Eye (tissue), 1 donor: ENCODE data around the gene CCL2.

Experiments used
- DNase-seq: peaks from one replicate; pipeline ENCODE4 v3.0.0-alpha.2; 2015

The CCL2 gene

GRCh38 chr17:34275881-34276280 lies 20.8 kb downstream of the CCL2 start:
- DNase-seq: peak; percentile 45

DNA sequence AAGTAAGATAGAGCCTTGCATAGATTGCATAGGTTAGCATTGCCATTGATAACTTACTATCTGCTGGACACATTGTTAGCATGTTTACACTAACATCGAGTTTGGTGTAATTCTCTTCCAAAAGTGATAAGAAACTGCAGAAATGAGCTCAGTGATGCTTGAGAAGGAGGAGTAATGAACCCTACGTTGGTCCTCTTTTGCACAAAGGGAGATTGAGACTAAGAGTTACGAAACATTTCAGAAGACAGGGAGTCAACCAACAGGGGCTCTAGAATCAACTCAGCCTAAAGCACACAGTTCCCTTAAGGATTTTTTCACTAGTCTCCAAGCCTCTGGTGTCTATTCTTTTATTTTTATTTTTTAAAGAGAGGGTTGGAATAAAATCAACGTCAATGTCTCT lies 21.7 kb downstream of the CCL2 start:
- no peak for DNase-seq

- DNase-seq: no peak
These were observed 28.5 kb downstream of the CCL2 start for GRCh38 chr17:34283571-34283970.

- DNase-seq: no peak
These were observed 30.3 kb downstream of the CCL2 start, which contains the start of gene CCL11 for GRCh38 chr17:34285286-34285792. TSS of gene CCL11 (plus strand) at chr17:34285742. CDS start at chr17:34285809, 67 bp downstream.

GRCh38 chr17:34287875-34288274 lies 32.8 kb downstream of the CCL2 start:
- no peak for DNase-seq

DNA sequence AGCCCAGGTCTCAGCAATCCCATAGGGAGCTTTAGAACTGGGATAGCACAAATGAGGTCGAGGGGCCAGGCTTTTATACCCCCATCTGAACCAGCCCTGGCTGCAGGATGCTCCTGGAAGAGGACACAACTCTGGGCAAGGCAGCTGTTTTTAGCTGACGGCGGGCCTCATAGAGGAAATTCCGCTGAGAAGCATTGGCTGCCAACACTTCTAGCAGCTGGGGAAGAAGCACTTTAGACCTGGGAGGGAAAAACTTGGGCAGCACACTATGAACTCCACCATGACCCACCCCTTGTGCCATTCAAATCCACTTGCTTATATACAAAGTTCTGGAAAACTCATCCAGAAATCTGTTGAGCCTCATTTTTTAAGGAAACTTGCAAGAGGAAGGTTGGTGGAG lies 35.5 kb downstream of the CCL2 start:
- DNase-seq: no peak

GRCh38 chr17:34291721-34292348 lies 36.8 kb downstream of the CCL2 start:
- no peak for DNase-seq

GRCh38 chr17:34299027-34299426 lies 43.9 kb downstream of the CCL2 start:
- DNase-seq: no peak

GRCh38 chr17:34299956-34300577 lies 45.0 kb downstream of the CCL2 start:
- peak; percentile 13 for DNase-seq

DNA sequence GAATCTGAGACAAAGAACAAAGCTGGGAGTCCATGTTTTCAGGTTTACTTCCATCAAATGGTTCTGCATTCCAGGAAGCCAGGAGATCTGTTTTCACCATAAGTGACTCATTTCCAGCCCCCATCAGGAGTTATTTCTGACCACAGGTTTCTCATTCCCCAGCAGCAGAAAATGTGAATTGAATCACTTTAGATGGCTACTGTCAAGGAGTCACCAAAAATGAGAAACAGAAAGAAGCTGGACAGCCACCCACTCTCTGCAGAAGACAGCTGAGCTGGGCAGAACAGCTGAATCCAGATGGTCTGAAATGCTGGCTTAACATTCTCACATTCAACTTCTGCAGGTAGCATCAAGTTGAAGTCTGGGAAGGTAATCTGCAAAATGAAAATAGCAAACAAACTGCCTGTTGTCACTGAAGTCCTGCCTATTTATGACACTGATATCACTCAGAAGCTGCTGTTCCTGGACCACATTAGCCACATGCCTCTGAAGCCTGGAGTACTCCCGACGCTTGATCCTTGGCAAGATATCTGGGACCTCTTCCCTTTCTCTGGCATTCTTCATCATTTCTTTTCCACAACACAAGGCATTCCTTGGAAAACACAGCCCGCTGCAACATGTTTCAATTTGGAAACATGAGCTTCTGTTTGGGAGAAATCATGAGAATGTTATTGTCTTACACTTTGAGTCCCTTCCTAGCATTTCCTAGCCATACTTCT lies 45.7 kb downstream of the CCL2 start:
- DNase-seq: peak; percentile 8

DNA sequence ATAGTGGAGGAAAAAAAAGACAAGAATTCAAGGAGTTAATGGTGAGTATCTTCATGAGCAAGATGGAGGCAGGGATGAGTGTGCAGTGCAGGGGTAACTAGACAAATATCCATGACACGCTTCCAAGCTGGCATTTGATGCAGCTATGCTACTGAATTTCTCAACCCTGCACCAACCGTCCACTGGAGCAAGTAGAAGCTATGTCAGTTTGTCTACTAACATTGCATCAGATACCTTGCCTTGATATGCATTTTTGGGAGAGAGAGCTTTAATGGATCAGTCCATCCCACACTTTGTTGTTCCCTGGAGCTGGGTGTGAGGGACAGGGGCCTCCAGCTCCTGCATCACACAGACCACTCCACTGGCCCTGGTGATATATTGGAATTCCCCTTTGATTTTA lies 46.9 kb downstream of the CCL2 start:
- DNase-seq: no peak

DNA sequence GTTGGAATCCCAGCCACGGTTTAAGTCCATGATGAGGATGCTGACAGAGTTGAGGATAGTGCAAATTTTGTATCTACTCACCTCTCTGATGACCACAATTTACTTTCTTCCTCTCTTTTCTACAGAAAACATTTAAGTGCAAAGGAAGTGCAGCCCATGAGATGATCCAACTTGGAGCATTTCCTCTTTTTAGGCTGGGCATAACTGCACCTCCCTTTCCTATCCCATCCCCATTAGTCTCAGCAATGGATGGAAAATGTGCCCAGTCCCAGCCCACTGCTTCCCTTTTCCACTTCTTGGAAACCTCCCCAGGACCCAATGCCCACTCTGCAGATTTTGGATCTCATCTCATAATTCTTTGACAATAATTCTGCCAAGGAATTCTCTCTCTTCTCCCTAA lies 47.6 kb downstream of the CCL2 start:
- DNase-seq: no peak

DNA sequence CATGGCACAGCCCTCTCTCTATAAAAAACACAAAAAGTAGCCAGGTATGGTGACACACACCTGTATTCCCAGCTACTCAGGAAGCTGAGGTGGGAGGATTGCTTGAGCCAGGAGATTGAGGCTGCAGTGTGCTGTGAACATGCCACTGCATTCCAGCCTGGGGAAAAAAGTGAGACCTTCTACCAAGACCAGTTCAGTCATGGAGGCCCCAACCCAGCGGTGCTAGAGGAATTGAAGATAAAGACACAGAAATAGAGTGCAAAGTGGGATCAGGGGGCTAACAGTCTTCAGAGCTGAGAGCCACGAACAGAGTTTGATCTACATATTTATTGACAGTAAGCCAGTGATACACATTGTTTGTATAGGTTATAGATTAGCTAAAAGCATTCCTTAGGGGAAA lies 48.5 kb downstream of the CCL2 start:
- DNase-seq: no peak

DNA sequence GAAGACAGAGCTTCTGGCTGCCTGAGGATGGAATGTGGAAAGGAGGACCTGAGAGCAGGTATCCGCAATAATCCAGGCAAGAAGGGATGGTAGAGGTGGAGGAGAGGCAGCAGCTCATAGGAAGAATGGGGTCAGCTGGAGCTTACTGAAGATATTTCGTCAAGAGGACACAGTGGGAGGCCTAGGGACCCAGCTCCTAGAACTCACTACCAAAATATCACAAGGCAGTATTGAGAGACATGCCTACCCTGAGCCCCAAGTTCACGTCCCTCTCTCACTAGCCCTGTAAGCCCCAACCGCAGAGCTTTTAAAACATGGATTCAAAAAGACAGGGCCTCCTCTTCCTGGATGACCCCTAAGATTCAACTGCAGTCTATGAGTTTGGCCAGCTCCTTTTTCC lies 50.0 kb downstream of the CCL2 start:
- no peak for DNase-seq

- DNase-seq: no peak
These were observed 50.5 kb downstream of the CCL2 start for GRCh38 chr17:34305606-34306005.

GRCh38 chr17:34306466-34306865 lies 51.4 kb downstream of the CCL2 start:
- peak; percentile 13 for DNase-seq
